ENCODE data around the gene CGB2.

DNA sequence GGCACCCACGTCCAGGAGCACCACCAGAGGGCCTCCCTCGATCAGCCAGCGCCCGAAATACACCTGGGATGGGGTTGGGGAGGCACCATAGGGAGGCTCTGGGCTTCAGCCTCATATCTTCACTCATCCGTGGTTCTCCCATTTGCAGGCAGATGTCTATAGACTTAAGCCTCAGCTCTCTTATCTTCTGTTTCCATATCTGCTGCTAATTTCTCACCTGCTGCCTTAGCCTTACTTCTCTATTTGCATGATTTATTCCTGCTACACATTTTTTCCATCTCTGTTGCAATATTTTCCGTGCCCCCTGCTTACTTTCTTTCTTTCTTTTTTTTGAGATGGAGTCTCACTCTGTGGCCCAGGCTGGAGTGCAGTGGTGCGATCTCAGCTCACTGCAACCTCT, 44.4 kb upstream of the CGB2 start:
- TF ChIP-seq GABPB1 (CRISPR knock-in tag; IDR thresholded peaks at IDR 0.05): no peak
- no peak for TF ChIP-seq CEBPB (IDR thresholded peaks at IDR 0.05; ENCODE audit: borderline replicate concordance, low read depth, low read length)
- no peak for TF ChIP-seq POLR2AphosphoS2 (IDR thresholded peaks at IDR 0.05; ENCODE audit: low read depth, low read length)
- TF ChIP-seq HDAC2 (CRISPR knock-in tag; IDR thresholded peaks at IDR 0.05): no peak
- TF ChIP-seq KLF16 (CRISPR knock-in tag; IDR thresholded peaks at IDR 0.05): no peak
- TF ChIP-seq ZNF709 (CRISPR knock-in tag; IDR thresholded peaks at IDR 0.05): no peak
- TF ChIP-seq SOX13 (IDR thresholded peaks at IDR 0.05): no peak
- TF ChIP-seq SOX13 (CRISPR knock-in tag; conservative IDR thresholded peaks at IDR 0.05 in 1 of 2, IDR thresholded peaks at IDR 0.05 in 1 of 2): no peak
- TF ChIP-seq ZNF605 (CRISPR knock-in tag; IDR thresholded peaks at IDR 0.05): no peak
- TF ChIP-seq, protein P1, sequence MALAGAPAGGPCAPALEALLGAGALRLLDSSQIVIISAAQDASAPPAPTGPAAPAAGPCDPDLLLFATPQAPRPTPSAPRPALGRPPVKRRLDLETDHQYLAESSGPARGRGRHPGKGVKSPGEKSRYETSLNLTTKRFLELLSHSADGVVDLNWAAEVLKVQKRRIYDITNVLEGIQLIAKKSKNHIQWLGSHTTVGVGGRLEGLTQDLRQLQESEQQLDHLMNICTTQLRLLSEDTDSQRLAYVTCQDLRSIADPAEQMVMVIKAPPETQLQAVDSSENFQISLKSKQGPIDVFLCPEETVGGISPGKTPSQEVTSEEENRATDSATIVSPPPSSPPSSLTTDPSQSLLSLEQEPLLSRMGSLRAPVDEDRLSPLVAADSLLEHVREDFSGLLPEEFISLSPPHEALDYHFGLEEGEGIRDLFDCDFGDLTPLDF (CRISPR knock-in tag; IDR thresholded peaks at IDR 0.05): no peak
- TF ChIP-seq POLR2AphosphoS5 (IDR thresholded peaks at IDR 0.05; ENCODE audit: low read depth, low read length): no peak
- TF ChIP-seq EP300 (IDR thresholded peaks at IDR 0.05; ENCODE audit: low read depth in 2 of 2, low read length in 2 of 2): no peak
- TF ChIP-seq EP300 (CRISPR knock-in tag; IDR thresholded peaks at IDR 0.05; ENCODE audit: borderline replicate concordance): no peak
- no peak for TF ChIP-seq HHEX (CRISPR knock-in tag; IDR thresholded peaks at IDR 0.05)
